ENCODE measurements around the gene MAML2.

The MAML2 gene

GRCh38 chr11:95984072-95984471 is 358.9 kb downstream of the MAML2 start:
- Histone ChIP-seq H4K91ac (ENCODE audit: low read length) (no peak overlapping the region), H3K9me3 (ENCODE audit: control insufficient read depth, low read length) (no peaks in the 10 kb centered on the region), H3K27ac (ENCODE audit: low read length, poor library complexity, severe bottlenecking) (no peak overlapping the region), H2BK5ac (ENCODE audit: low read depth, low read length, poor library complexity, severe bottlenecking) (no peak overlapping the region), H3K9ac (ENCODE audit: low read length) (no peak overlapping the region), H4K8ac (ENCODE audit: low read length) (no peak overlapping the region), H3K23ac (ENCODE audit: low read length in 2 of 2) (no peak overlapping the region), H3K18ac (ENCODE audit: low read depth in 1 of 2, low read length in 2 of 2) (no peak overlapping the region), H2BK12ac (ENCODE audit: low read length in 2 of 2) (no peak overlapping the region), H3K4me2 (ENCODE audit: low read length, poor library complexity, severe bottlenecking) (no peak overlapping the region), H2AK5ac (ENCODE audit: low read length, severe bottlenecking) (no peak overlapping the region), H3K79me1 (replicated peaks; ENCODE audit: low read length, poor library complexity, severe bottlenecking) (no peaks in the 10 kb centered on the region), H3K27me3 (ENCODE audit: control insufficient read depth in 1 of 2, insufficient read depth in 1 of 2, low read length in 2 of 2) (no peaks in the 10 kb centered on the region), H3K4ac (ENCODE audit: low read depth in 1 of 2, low read length in 2 of 2) (no peak overlapping the region), H3K14ac (ENCODE audit: low read length in 2 of 2) (no peak overlapping the region), H3K36me3 (ENCODE audit: control insufficient read depth in 1 of 2, insufficient read depth in 2 of 2, low read depth in 1 of 2, low read length in 2 of 2) (peaks cover 8 to 64% of the 10 kb centered on the region in 2 experiments), H2AFZ (ENCODE audit: low read depth, low read length) (no peak overlapping the region), H3K4me1 (ENCODE audit: control insufficient read depth, insufficient read depth, low read depth, low read length) (no peaks in the 10 kb centered on the region), H2BK120ac (ENCODE audit: low read depth, low read length) (no peak overlapping the region), H3K4me3 (ENCODE audit: insufficient read depth in 1 of 2, low read depth in 1 of 2, low read length in 2 of 2) (no peak overlapping the region), H2BK15ac (ENCODE audit: low read depth, poor library complexity, severe bottlenecking) (no peak overlapping the region)
- WGBS: 100% methylated on average over 1 of the region's 2 CpGs
- DNase-seq: no peak

- Histone ChIP-seq H3K23ac (ENCODE audit: low read length in 2 of 2) (no peak overlapping the region), H3K27me3 (ENCODE audit: control insufficient read depth in 1 of 2, insufficient read depth in 1 of 2, low read length in 2 of 2) (no peaks in the 10 kb centered on the region), H3K36me3 (ENCODE audit: control insufficient read depth in 1 of 2, insufficient read depth in 2 of 2, low read depth in 1 of 2, low read length in 2 of 2) (peaks cover 10 to 51% of the 10 kb centered on the region in 2 experiments), H2BK120ac (ENCODE audit: low read depth, low read length) (no peak overlapping the region), H2AFZ (ENCODE audit: low read depth, low read length) (no peak overlapping the region), H2AK5ac (ENCODE audit: low read length, severe bottlenecking) (no peak overlapping the region), H2BK15ac (ENCODE audit: low read depth, poor library complexity, severe bottlenecking) (no peak overlapping the region), H3K14ac (ENCODE audit: low read length in 2 of 2) (no peak overlapping the region), H3K79me1 (replicated peaks; ENCODE audit: low read length, poor library complexity, severe bottlenecking) (no peaks in the 10 kb centered on the region), H3K4me3 (ENCODE audit: insufficient read depth in 1 of 2, low read depth in 1 of 2, low read length in 2 of 2) (no peak overlapping the region), H4K8ac (ENCODE audit: low read length) (no peak overlapping the region), H3K4me2 (ENCODE audit: low read length, poor library complexity, severe bottlenecking) (no peak overlapping the region), H2BK5ac (ENCODE audit: low read depth, low read length, poor library complexity, severe bottlenecking) (no peak overlapping the region), H3K4ac (ENCODE audit: low read depth in 1 of 2, low read length in 2 of 2) (no peak overlapping the region), H3K9ac (ENCODE audit: low read length) (no peak overlapping the region), H3K27ac (ENCODE audit: low read length, poor library complexity, severe bottlenecking) (no peak overlapping the region), H2BK12ac (ENCODE audit: low read length in 2 of 2) (no peak overlapping the region), H3K4me1 (ENCODE audit: control insufficient read depth, insufficient read depth, low read depth, low read length) (no peaks in the 10 kb centered on the region), H4K91ac (ENCODE audit: low read length) (no peak overlapping the region), H3K9me3 (ENCODE audit: control insufficient read depth, low read length) (no peaks in the 10 kb centered on the region), H3K18ac (ENCODE audit: low read depth in 1 of 2, low read length in 2 of 2) (no peak overlapping the region)
- peak; percentile 54 for DNase-seq
- 24% methylated on average over 6 of the region's 6 CpGs for WGBS
These were observed 365.3 kb downstream of the MAML2 start for GRCh38 chr11:95977534-95978174.

- H3K18ac ChIP-seq (ENCODE audit: low read depth in 1 of 2, low read length in 2 of 2): no peak overlapping the region
- H3K79me1 ChIP-seq (replicated peaks; ENCODE audit: low read length, poor library complexity, severe bottlenecking): no peaks in the 10 kb centered on the region
These were observed 366.4 kb downstream of the MAML2 start for GRCh38 chr11:95976550-95976949.

GRCh38 chr11:95975343-95975742 is 367.7 kb downstream of the MAML2 start:
- Histone ChIP-seq H3K27ac (ENCODE audit: low read length, poor library complexity, severe bottlenecking) (no peak overlapping the region), H3K4ac (ENCODE audit: low read depth in 1 of 2, low read length in 2 of 2) (no peak overlapping the region), H2AFZ (ENCODE audit: low read depth, low read length) (no peak overlapping the region), H3K4me1 (ENCODE audit: control insufficient read depth, insufficient read depth, low read depth, low read length) (no peaks in the 10 kb centered on the region), H2BK5ac (ENCODE audit: low read depth, low read length, poor library complexity, severe bottlenecking) (no peak overlapping the region), H3K4me2 (ENCODE audit: low read length, poor library complexity, severe bottlenecking) (no peak overlapping the region), H3K36me3 (ENCODE audit: control insufficient read depth in 1 of 2, insufficient read depth in 2 of 2, low read depth in 1 of 2, low read length in 2 of 2) (peaks cover 6 to 28% of the 10 kb centered on the region in 2 experiments), H3K79me1 (replicated peaks; ENCODE audit: low read length, poor library complexity, severe bottlenecking) (no peaks in the 10 kb centered on the region), H3K9ac (ENCODE audit: low read length) (no peak overlapping the region), H4K91ac (ENCODE audit: low read length) (no peak overlapping the region), H3K27me3 (ENCODE audit: control insufficient read depth in 1 of 2, insufficient read depth in 1 of 2, low read length in 2 of 2) (no peaks in the 10 kb centered on the region), H2AK5ac (ENCODE audit: low read length, severe bottlenecking) (no peak overlapping the region), H3K9me3 (ENCODE audit: control insufficient read depth, low read length) (no peaks in the 10 kb centered on the region), H4K8ac (ENCODE audit: low read length) (no peak overlapping the region), H3K14ac (ENCODE audit: low read length in 2 of 2) (no peak overlapping the region), H3K18ac (ENCODE audit: low read depth in 1 of 2, low read length in 2 of 2) (no peak overlapping the region), H2BK15ac (ENCODE audit: low read depth, poor library complexity, severe bottlenecking) (no peak overlapping the region), H3K4me3 (ENCODE audit: insufficient read depth in 1 of 2, low read depth in 1 of 2, low read length in 2 of 2) (no peak overlapping the region), H2BK12ac (ENCODE audit: low read length in 2 of 2) (no peak overlapping the region), H2BK120ac (ENCODE audit: low read depth, low read length) (no peak overlapping the region), H3K23ac (ENCODE audit: low read length in 2 of 2) (no peak overlapping the region)
- DNase-seq: no peak
- 100% methylated on average over 2 of the region's 5 CpGs for WGBS

More at GRCh38 chr11:95976550-95976949, 366.4 kb downstream of the MAML2 start:
- Histone ChIP-seq H2BK5ac (ENCODE audit: low read depth, low read length, poor library complexity, severe bottlenecking) (no peak overlapping the region), H4K8ac (ENCODE audit: low read length) (no peak overlapping the region), H2AK5ac (ENCODE audit: low read length, severe bottlenecking) (no peak overlapping the region), H3K36me3 (ENCODE audit: control insufficient read depth in 1 of 2, insufficient read depth in 2 of 2, low read depth in 1 of 2, low read length in 2 of 2) (peaks cover 10 to 40% of the 10 kb centered on the region in 2 experiments), H3K27me3 (ENCODE audit: control insufficient read depth in 1 of 2, insufficient read depth in 1 of 2, low read length in 2 of 2) (no peaks in the 10 kb centered on the region), H2BK120ac (ENCODE audit: low read depth, low read length) (no peak overlapping the region), H3K14ac (ENCODE audit: low read length in 2 of 2) (no peak overlapping the region), H3K23ac (ENCODE audit: low read length in 2 of 2) (no peak overlapping the region), H3K4ac (ENCODE audit: low read depth in 1 of 2, low read length in 2 of 2) (no peak overlapping the region), H3K27ac (ENCODE audit: low read length, poor library complexity, severe bottlenecking) (no peak overlapping the region), H3K4me2 (ENCODE audit: low read length, poor library complexity, severe bottlenecking) (no peak overlapping the region), H3K9ac (ENCODE audit: low read length) (no peak overlapping the region), H4K91ac (ENCODE audit: low read length) (no peak overlapping the region), H2BK12ac (ENCODE audit: low read length in 2 of 2) (no peak overlapping the region), H3K9me3 (ENCODE audit: control insufficient read depth, low read length) (no peaks in the 10 kb centered on the region), H3K4me1 (ENCODE audit: control insufficient read depth, insufficient read depth, low read depth, low read length) (no peaks in the 10 kb centered on the region), H3K4me3 (ENCODE audit: insufficient read depth in 1 of 2, low read depth in 1 of 2, low read length in 2 of 2) (no peak overlapping the region), H2AFZ (ENCODE audit: low read depth, low read length) (no peak overlapping the region), H2BK15ac (ENCODE audit: low read depth, poor library complexity, severe bottlenecking) (no peak overlapping the region)
- no peak for DNase-seq
- no CpG with 5 or more reads among the region's 2 CpGs for WGBS

All from mesenchymal stem cell (in vitro differentiated cells and primary cell).